OCI-LY7 (cell line): ENCODE data around the gene IFIT1B. TPM values are rescaled to one million over a fixed set of nuclear protein-coding genes. Genes with fewer than 3 reads are reported as not detected.
A peak's percentile ranks its signal among the peaks of the same experiment; 100 is the strongest.

Experiments used
- BruUV-seq: library from RNA; stranded (reverse); fragments of 400-500 nt; replicated peaks from 2 replicates; lab custom pipeline; 2021; lab: Mats Ljungman, UMichigan
- CTCF ChIA-PET: fragments of 300-600 bp; sonication (Branson Sonifier 250); formaldehyde crosslinking; loops from one replicate; lab custom pipeline; 2022; ENCODE audit warnings: antibody characterized with exemption; ENCODE audit not compliant: unreplicated experiment; lab: Charles Lee
- POLR2A ChIA-PET: fragments of 300-600 bp; sonication (Branson Sonifier 250); formaldehyde crosslinking; loops from one replicate; lab custom pipeline; 2022; ENCODE audit warnings: antibody characterized with exemption; lab: Charles Lee
- DNase-seq: peaks from one replicate; pipeline ENCODE4 v3.0.0-alpha.2; 2015; ENCODE audit warnings: low spot score
- H2AFZ ChIP-seq: fragments of 200-600 bp; sonication (generic), shearing (Covaris generic); 2 replicates; pipeline ENCODE4 v1.6.1; 2014; ENCODE audit warnings: mild to moderate bottlenecking, antibody characterized with exemption, low read length, moderate library complexity
- H3K27ac ChIP-seq: fragments of 200-600 bp; sonication (generic); 2 replicates; pipeline ENCODE4 v1.5.1; 2014; ENCODE audit warnings: mixed run types, low read depth, mild to moderate bottlenecking, moderate library complexity, low read length, inconsistent platforms; ENCODE audit not compliant: poor library complexity, severe bottlenecking
- H3K36me3 ChIP-seq: fragments of 200-600 bp; sonication (generic); 2 replicates; pipeline ENCODE4 v1.6.1; 2014; ENCODE audit warnings: mild to moderate bottlenecking, antibody characterized with exemption, low read length, moderate library complexity, mixed read lengths; ENCODE audit not compliant: insufficient read depth
- H3K4me1 ChIP-seq: fragments of 200-600 bp; sonication (generic); 2 replicates; pipeline ENCODE4 v1.5.1; 2014; ENCODE audit warnings: mild to moderate bottlenecking, low read length; ENCODE audit not compliant: insufficient read depth, poor library complexity, severe bottlenecking
- H3K4me2 ChIP-seq: fragments of 200-600 bp; sonication (generic); 2 replicates; pipeline ENCODE4 v1.6.1; 2014; ENCODE audit warnings: mild to moderate bottlenecking, low read length
- H3K4me3 ChIP-seq: fragments of 200-600 bp; sonication (generic); 2 replicates; pipeline ENCODE4 v1.5.1; 2014; ENCODE audit warnings: mild to moderate bottlenecking, low read depth, low read length; ENCODE audit not compliant: poor library complexity, severe bottlenecking
- H3K79me2 ChIP-seq: fragments of 200-600 bp; sonication (generic); 2 replicates; pipeline ENCODE4 v1.6.1; 2016; ENCODE audit warnings: low read depth, mild to moderate bottlenecking, low read length, moderate library complexity, mixed read lengths; ENCODE audit not compliant: insufficient read depth
- H3K9me2 ChIP-seq: fragments of 200-600 bp; sonication (generic); 2 replicates; pipeline ENCODE4 v1.6.1; 2016; ENCODE audit warnings: mild to moderate bottlenecking, low read length, mixed read lengths; ENCODE audit not compliant: insufficient read depth
- H3K9me3 ChIP-seq: fragments of 200-600 bp; sonication (generic); 2 replicates; pipeline ENCODE4 v1.6.1; 2014; ENCODE audit warnings: mild to moderate bottlenecking, mixed run types, low read length, mixed read lengths
- H4K20me1 ChIP-seq: fragments of 200-600 bp; sonication (generic); 2 replicates; pipeline ENCODE4 v1.6.1; 2014; ENCODE audit warnings: mild to moderate bottlenecking, antibody characterized with exemption, low read length, moderate library complexity, mixed read lengths; ENCODE audit not compliant: insufficient read depth
- CTCF ChIP-seq: fragments of 200-600 bp; sonication (generic); conservative IDR thresholded peaks from 2 replicates; pipeline ENCODE4 v1.5.1; 2014; ENCODE audit warnings: mild to moderate bottlenecking, antibody characterized with exemption, low read length, moderate library complexity, mixed read lengths
- EZH2phosphoT487 ChIP-seq: fragments of 200-600 bp; sonication (generic); IDR thresholded peaks from 2 replicates; pipeline ENCODE4 v1.6.1; 2018; ENCODE audit warnings: low read depth, borderline replicate concordance, mild to moderate bottlenecking, mixed run types, antibody characterized with exemption, low read length, moderate library complexity, mixed read lengths
- intact Hi-C: fragments of 100-400 bp; cut with micrococcal nuclease; formaldehyde crosslinking; loops from one replicate; pipeline ENCODE4 v1.10.0; 2022; ENCODE audit not compliant: unreplicated experiment
- total RNA-seq, 2 experiments: library from RNA; depleted of rRNA in 1 of 2; stranded (reverse); fragments of >200 nt in 1 of 2; shearing (Covaris generic) in 1 of 2; gene quantifications; 2 replicates each; pipeline ENCODE4 v1.2.3, GENCODE V29; 2014 to 2022

The IFIT1B gene
- total RNA-seq, 2 experiments from 2014 or later: not detected

- Histone ChIP-seq H3K9me2 (no peaks in the 10 kb centered on the region), H3K36me3 (no peaks in the 10 kb centered on the region), H3K4me1 (peaks cover 3% of the 10 kb centered on the region), H3K4me3 (peak within 1 kb of the TSS; percentile 74), H2AFZ (peak within 1 kb of the TSS; percentile 98), H3K79me2 (no peaks in the 10 kb centered on the region), H4K20me1 (no peaks in the 10 kb centered on the region), H3K27ac (no peak within 1 kb of the TSS), H3K9me3 (no peaks in the 10 kb centered on the region), H3K4me2 (peak within 1 kb of the TSS; percentile 75)
- BruUV-seq: no TSS peak
- TF ChIP-seq CTCF (no peak), EZH2phosphoT487 (no peak)
- DNase-seq: peak; percentile 80
- CTCF ChIA-PET: no interaction called here
- POLR2A ChIA-PET: interaction anchor here (0.6 to 1.4 kb wide), 7 partner anchors 18 to 627 kb away, joined by 3 to 5 read pairs (median 3); no protein-coding TSS in a partner anchor
- intact Hi-C loops: loop anchor here (5.0 kb wide), 1 partner anchor 157 kb away; no protein-coding TSS in a partner anchor
Observed at GRCh38 chr10:89414146-89414878, 36.5 kb downstream of the IFIT1B start, which contains the start of gene IFIT5. TSS of gene IFIT5 (plus strand) at chr10:89414568. CDS start at chr10:89414799, 231 bp downstream.

GRCh38 chr10:89414879-89415821 is 37.3 kb downstream of the IFIT1B start:
- intact Hi-C loops: loop anchor here (5.0 kb wide), 1 partner anchor 158 kb away; no protein-coding TSS in a partner anchor

More at GRCh38 chr10:89414879-89415821, 37.3 kb downstream of the IFIT1B start:
- DNase-seq: no peak
- Histone ChIP-seq H3K9me2 (no peaks in the 10 kb centered on the region), H3K4me1 (peaks cover 3% of the 10 kb centered on the region), H3K27ac (no peak overlapping the region), H4K20me1 (no peaks in the 10 kb centered on the region), H2AFZ (peak overlapping the region; percentile 98), H3K9me3 (no peaks in the 10 kb centered on the region), H3K79me2 (no peaks in the 10 kb centered on the region), H3K4me3 (peak overlapping the region; percentile 74), H3K4me2 (peak overlapping the region; percentile 75), H3K36me3 (no peaks in the 10 kb centered on the region)
- ChIA-PET CTCF (no interaction called here), POLR2A (interaction anchor here (1.0 to 1.4 kb wide), 4 partner anchors 17 to 91 kb away, joined by 3 to 5 read pairs (median 4); no protein-coding TSS in a partner anchor)
- TF ChIP-seq EZH2phosphoT487 (no peak), CTCF (no peak)
- no TSS peak for BruUV-seq
